ENCODE results near the gene HAUS1.
"Not testable (repeated sequence)": the region's sequence is repeated elsewhere in the genome, so short reads cannot be mapped to it uniquely, and the experiment has no call there.

The HAUS1 gene

GRCh38 chr18:46163941-46164499, 59.8 kb downstream of the HAUS1 start:
- Histone ChIP-seq H3K4me3 (no peak overlapping the region), H3K4me2 (no peak overlapping the region), H3K9ac (no peak overlapping the region), H3K36me3 (no peaks in the 10 kb centered on the region), H3K4me1 (peaks cover 15% of the 10 kb centered on the region), H3K27ac (no peak overlapping the region), H3K27me3 (no peaks in the 10 kb centered on the region), H4K20me1 (no peaks in the 10 kb centered on the region), H3K9me3 (no peaks in the 10 kb centered on the region)
- no peak for TF ChIP-seq Cebpa-rat (IDR thresholded peaks at IDR 0.05)

GRCh38 chr18:46164502-46164901, 60.3 kb downstream of the HAUS1 start:
- H4K20me1 ChIP-seq, H3K27me3 ChIP-seq, H3K4me3 ChIP-seq, H3K9ac ChIP-seq, H3K36me3 ChIP-seq, H3K27ac ChIP-seq, H3K9me3 ChIP-seq, H3K4me2 ChIP-seq: not testable (repeated sequence)
- peaks cover 15% of the 10 kb centered on the region for H3K4me1 ChIP-seq

GRCh38 chr18:46164920-46165319, 60.7 kb downstream of the HAUS1 start:
- Histone ChIP-seq H3K27me3 (no peaks in the 10 kb centered on the region), H3K4me1 (peaks cover 15% of the 10 kb centered on the region), H3K36me3 (no peaks in the 10 kb centered on the region), H3K27ac (no peak overlapping the region), H3K4me2 (no peak overlapping the region), H4K20me1 (no peaks in the 10 kb centered on the region), H3K4me3 (no peak overlapping the region), H3K9me3 (no peaks in the 10 kb centered on the region), H3K9ac (no peak overlapping the region)
- TF ChIP-seq Cebpa-rat (IDR thresholded peaks at IDR 0.05): no peak

DNA sequence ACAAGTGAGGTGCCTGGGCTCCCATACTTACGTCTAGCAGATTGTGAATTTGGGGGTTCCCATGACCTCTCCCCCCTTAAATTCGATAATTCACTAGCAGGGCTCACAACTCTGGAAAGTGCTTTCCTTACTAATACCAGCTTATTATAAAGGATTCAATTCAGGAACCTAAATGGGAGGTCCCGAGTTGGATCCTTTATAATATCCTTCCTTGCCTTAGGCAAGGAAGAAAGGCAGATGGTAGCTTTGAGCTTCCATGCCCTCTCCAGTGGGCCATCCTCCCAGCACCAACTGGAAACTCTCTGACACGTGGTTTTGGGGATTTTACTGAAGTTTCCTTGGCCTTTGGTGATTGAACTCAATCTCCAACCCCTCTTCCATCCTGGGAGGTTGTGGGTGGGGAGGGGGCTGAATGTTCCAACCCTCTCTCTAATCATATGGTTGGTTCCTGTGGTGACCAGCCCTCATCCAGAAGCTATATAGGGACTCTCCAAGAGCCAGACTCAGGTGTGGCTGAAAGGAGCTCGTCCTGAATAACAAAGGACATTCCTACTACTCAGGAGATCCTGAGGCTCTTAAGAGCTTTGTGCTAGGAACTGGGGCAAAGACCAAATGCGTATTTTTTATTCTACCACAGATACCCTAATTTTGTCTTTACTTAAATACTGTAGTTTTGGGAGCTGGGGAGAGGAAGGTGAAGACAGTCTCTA, 62.2 kb downstream of the HAUS1 start:
- no peaks in the 10 kb centered on the region for H4K20me1 ChIP-seq
- H3K9me3 ChIP-seq: no peaks in the 10 kb centered on the region
- no peaks in the 10 kb centered on the region for H3K36me3 ChIP-seq
- no peak overlapping the region for H3K9ac ChIP-seq
- peaks cover 15% of the 10 kb centered on the region for H3K4me1 ChIP-seq
- TF ChIP-seq Cebpa-rat (IDR thresholded peaks at IDR 0.05): no peak
- H3K4me2 ChIP-seq: no peak overlapping the region
- H3K27me3 ChIP-seq: no peaks in the 10 kb centered on the region
- no peak overlapping the region for H3K4me3 ChIP-seq
- H3K27ac ChIP-seq: no peak overlapping the region

- Histone ChIP-seq H3K36me3 (no peaks in the 10 kb centered on the region), H3K9ac (no peak overlapping the region), H4K20me1 (no peaks in the 10 kb centered on the region), H3K27ac (peak overlapping the region; percentile 52), H3K4me3 (no peak overlapping the region), H3K27me3 (no peaks in the 10 kb centered on the region), H3K4me1 (peaks cover 18% of the 10 kb centered on the region), H3K9me3 (no peaks in the 10 kb centered on the region), H3K4me2 (peak overlapping the region; percentile 83)
- TF ChIP-seq Cebpa-rat (IDR thresholded peaks at IDR 0.05): no peak
These were observed 63.8 kb downstream of the HAUS1 start for GRCh38 chr18:46167971-46168370.

GRCh38 chr18:46169464-46169941, 65.3 kb downstream of the HAUS1 start:
- Histone ChIP-seq H3K27me3 (no peaks in the 10 kb centered on the region), H3K4me1 (peaks cover 20% of the 10 kb centered on the region), H3K4me3 (no peak overlapping the region), H3K4me2 (no peak overlapping the region), H3K36me3 (no peaks in the 10 kb centered on the region), H4K20me1 (peaks cover 5% of the 10 kb centered on the region), H3K27ac (peak overlapping the region; percentile 35; the same call in 1 of the 2 replicates), H3K9me3 (no peaks in the 10 kb centered on the region), H3K9ac (no peak overlapping the region)
- TF ChIP-seq Cebpa-rat (IDR thresholded peaks at IDR 0.05): no peak

DNA sequence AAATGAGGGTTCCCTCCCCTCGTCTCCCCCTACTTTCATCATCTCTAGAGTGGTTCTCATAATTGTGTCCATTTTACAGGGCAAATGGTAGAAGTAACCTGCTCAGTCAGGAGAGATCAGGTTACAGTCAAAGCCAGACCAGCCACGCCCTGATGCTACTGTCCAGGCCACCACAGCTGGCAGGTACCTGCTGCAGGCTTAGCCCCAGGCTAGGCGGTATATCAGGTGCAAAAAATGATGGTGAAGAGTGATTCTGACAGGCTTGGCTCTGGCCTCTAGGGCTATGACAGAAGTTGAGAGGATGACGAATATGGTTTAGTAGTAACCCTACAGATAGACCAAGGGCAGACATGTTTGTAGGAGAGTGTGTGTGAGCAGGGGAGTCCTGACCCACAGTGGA, 67.1 kb downstream of the HAUS1 start:
- peaks cover 23% of the 10 kb centered on the region for H4K20me1 ChIP-seq
- H3K9ac ChIP-seq: no peak overlapping the region
- H3K4me2 ChIP-seq: no peak overlapping the region
- H3K27ac ChIP-seq: no peak overlapping the region
- no peaks in the 10 kb centered on the region for H3K36me3 ChIP-seq
- H3K4me1 ChIP-seq: peaks cover 33% of the 10 kb centered on the region
- no peak overlapping the region for H3K4me3 ChIP-seq
- H3K27me3 ChIP-seq: no peaks in the 10 kb centered on the region
- no peak for TF ChIP-seq Cebpa-rat (IDR thresholded peaks at IDR 0.05)
- no peaks in the 10 kb centered on the region for H3K9me3 ChIP-seq

DNA sequence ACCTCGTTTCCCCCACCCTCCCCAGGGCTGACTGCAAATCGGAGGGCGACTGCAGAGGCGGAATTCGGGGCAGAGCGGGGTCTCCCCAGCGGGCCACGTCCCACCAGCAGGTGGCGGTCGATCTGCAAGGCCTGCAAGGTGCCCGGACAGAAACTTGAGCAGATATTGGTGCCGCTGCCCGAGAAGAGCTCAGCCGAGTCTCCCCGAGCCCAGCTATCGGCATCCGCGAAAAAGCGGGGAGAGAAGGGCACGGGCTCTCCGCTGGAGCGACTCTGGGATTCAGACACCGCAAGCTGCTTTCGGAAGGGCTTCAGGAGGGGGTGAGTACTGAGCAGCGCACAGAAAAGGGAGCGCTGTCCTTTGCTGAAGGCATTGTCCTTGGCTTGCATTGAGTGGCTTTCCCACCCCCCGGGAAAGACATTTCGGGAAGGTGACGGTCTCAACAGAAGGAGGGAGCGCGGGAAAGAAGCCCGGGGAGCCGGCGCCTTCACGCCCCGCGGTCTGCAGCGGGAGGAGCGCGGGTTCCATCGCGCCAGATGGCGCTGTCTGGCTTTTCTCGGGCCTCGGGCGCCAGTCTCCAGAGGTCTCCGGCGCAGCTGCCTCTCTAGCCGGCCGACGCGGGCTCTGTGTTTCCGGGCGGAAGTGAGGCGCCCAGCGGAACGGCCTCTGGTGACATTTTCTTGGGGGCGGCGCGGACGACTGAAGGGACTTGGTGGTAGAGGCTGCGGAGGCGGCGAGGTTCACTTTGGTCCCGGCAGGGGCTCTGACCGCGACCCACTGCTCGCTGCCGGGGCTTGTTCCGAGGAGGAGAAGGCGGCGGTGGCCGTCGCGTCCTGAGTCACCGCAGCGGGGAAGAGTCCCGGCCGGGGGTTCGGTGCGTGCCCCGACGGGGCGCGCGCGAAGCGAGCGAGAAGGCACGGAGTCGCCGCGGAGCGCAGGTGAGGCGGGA, 69.5 kb downstream of the HAUS1 start:
- peak overlapping the region; percentile 96 for H3K27ac ChIP-seq
- peaks cover 32% of the 10 kb centered on the region for H3K4me1 ChIP-seq
- TF ChIP-seq Cebpa-rat (IDR thresholded peaks at IDR 0.05): no peak
- peaks cover 15% of the 10 kb centered on the region for H3K36me3 ChIP-seq
- H3K9ac ChIP-seq: peak overlapping the region; percentile 97
- H3K4me3 ChIP-seq: peak overlapping the region; percentile 99
- H3K27me3 ChIP-seq: no peaks in the 10 kb centered on the region
- peaks cover 46% of the 10 kb centered on the region for H4K20me1 ChIP-seq
- no peaks in the 10 kb centered on the region for H3K9me3 ChIP-seq
- H3K4me2 ChIP-seq: peak overlapping the region; percentile 90

- peak overlapping the region; percentile 90 for H3K4me2 ChIP-seq
- H4K20me1 ChIP-seq: peaks cover 54% of the 10 kb centered on the region
- H3K36me3 ChIP-seq: peaks cover 18% of the 10 kb centered on the region
- H3K4me3 ChIP-seq: peak overlapping the region; percentile 99
- no peaks in the 10 kb centered on the region for H3K9me3 ChIP-seq
- TF ChIP-seq Cebpa-rat (IDR thresholded peaks at IDR 0.05): no peak
- H3K27me3 ChIP-seq: no peaks in the 10 kb centered on the region
- H3K4me1 ChIP-seq: peaks cover 32% of the 10 kb centered on the region
- H3K27ac ChIP-seq: peak overlapping the region; percentile 96
- peak overlapping the region; percentile 97 for H3K9ac ChIP-seq
These were observed 70.3 kb downstream of the HAUS1 start for GRCh38 chr18:46174342-46175041.

Data from BLaER1 (cell line).